HEK293 (cell line): ENCODE measurements around the gene PLXNA3.
A peak's percentile ranks its signal among the peaks of the same experiment; 100 is the strongest.

ENCODE experiments used
- CTCF ChIA-PET: fragments of 350-600 bp; formaldehyde crosslinking; extraction: SDS; loops from one replicate; lab custom pipeline; 2021; ENCODE audit warnings: antibody characterized with exemption; lab: Yijun Ruan, JAX
- POLR2A ChIA-PET: fragments of 300-600 bp; formaldehyde crosslinking; extraction: SDS; loops from one replicate; lab custom pipeline; 2020; ENCODE audit warnings: antibody characterized with exemption, inconsistent platforms; lab: Yijun Ruan, JAX
- H3K27ac ChIP-seq: fragments of 200-500 bp; sonication (Bioruptor generic); 2 replicates; pipeline ENCODE4 v1.5.1; 2014; ENCODE audit warnings: low read depth, low read length, control low read depth, inconsistent platforms; ENCODE audit errors: extremely low read depth
- H3K36me3 ChIP-seq, 2 experiments: fragments of 200-500 bp in 1 of 2; sonication (Bioruptor generic) in 1 of 2; 1 replicate in 1 of 2; 2 replicates in 1 of 2; pipeline ENCODE4 v1.5.1; 2014 to 2017; ENCODE audit warnings: inconsistent platforms in 2 of 2, low read length in 2 of 2; ENCODE audit not compliant: control insufficient read depth in 2 of 2, insufficient read depth in 1 of 2
- H3K4me1 ChIP-seq: fragments of 200-500 bp; sonication (Bioruptor generic); 2 replicates; pipeline ENCODE4 v1.5.1; 2014; ENCODE audit warnings: mild to moderate bottlenecking, low read length, inconsistent platforms; ENCODE audit not compliant: control insufficient read depth, insufficient read depth
- H3K4me3 ChIP-seq: 2 replicates; pipeline ENCODE4 v1.5.1; 2011; ENCODE audit warnings: low read depth, mild to moderate bottlenecking, control low read depth, low read length, moderate library complexity
- H3K9me3 ChIP-seq: fragments of 200-500 bp; sonication (Bioruptor generic); 2 replicates; pipeline ENCODE4 v1.5.1; 2014; ENCODE audit warnings: low read depth, low read length, inconsistent platforms; ENCODE audit not compliant: control insufficient read depth, insufficient read depth
- GLIS2 ChIP-seq: fragments of 450-650 bp; formaldehyde crosslinking; IDR thresholded peaks from 2 replicates; pipeline ENCODE4 v1.5.1; 2016; ENCODE audit warnings: missing biosample characterization, missing genetic modification characterization
- MYNN ChIP-seq: fragments of 450-650 bp; formaldehyde crosslinking; IDR thresholded peaks from 2 replicates; pipeline ENCODE4 v1.5.1; 2016; ENCODE audit warnings: missing biosample characterization, missing genetic modification characterization, borderline replicate concordance
- PRDM1 ChIP-seq: fragments of 450-650 bp; formaldehyde crosslinking; IDR thresholded peaks from 2 replicates; pipeline ENCODE4; 2016; ENCODE audit warnings: missing biosample characterization, missing genetic modification characterization
- SCRT2 ChIP-seq: fragments of 450-650 bp; formaldehyde crosslinking; IDR thresholded peaks from 2 replicates; pipeline ENCODE4 v1.5.1; 2016; ENCODE audit warnings: missing biosample characterization, missing genetic modification characterization
- SP7 ChIP-seq: fragments of 450-650 bp; formaldehyde crosslinking; IDR thresholded peaks from 2 replicates; pipeline ENCODE4 v1.5.1; 2016; ENCODE audit warnings: missing biosample characterization, missing genetic modification characterization
- ZBTB48 ChIP-seq: fragments of 450-650 bp; formaldehyde crosslinking; IDR thresholded peaks from 2 replicates; pipeline ENCODE4 v1.5.1; 2016; ENCODE audit warnings: missing biosample characterization, missing genetic modification characterization
- ZFP37 ChIP-seq: fragments of 450-650 bp; formaldehyde crosslinking; IDR thresholded peaks from 2 replicates; pipeline ENCODE4 v1.5.1; 2016; ENCODE audit warnings: missing biosample characterization, missing genetic modification characterization
- ZNF133 ChIP-seq: fragments of 450-650 bp; formaldehyde crosslinking; IDR thresholded peaks from 2 replicates; pipeline ENCODE4 v1.5.1; 2016; ENCODE audit warnings: missing biosample characterization, missing genetic modification characterization
- ZNF138 ChIP-seq: fragments of 450-650 bp; formaldehyde crosslinking; IDR thresholded peaks from 2 replicates; pipeline ENCODE4 v1.5.1; 2016; ENCODE audit warnings: missing biosample characterization, missing genetic modification characterization, borderline replicate concordance
- ZNF155 ChIP-seq: fragments of 450-650 bp; formaldehyde crosslinking; IDR thresholded peaks from 2 replicates; pipeline ENCODE4 v1.5.1; 2016; ENCODE audit warnings: missing biosample characterization, missing genetic modification characterization
- ZNF19 ChIP-seq: fragments of 450-650 bp; formaldehyde crosslinking; IDR thresholded peaks from 2 replicates; pipeline ENCODE4; 2016; ENCODE audit warnings: missing biosample characterization, missing genetic modification characterization, low read depth
- ZNF202 ChIP-seq: fragments of 450-650 bp; formaldehyde crosslinking; IDR thresholded peaks from 2 replicates; pipeline ENCODE4 v1.5.1; 2016; ENCODE audit warnings: missing biosample characterization, missing genetic modification characterization, borderline replicate concordance
- ZNF24 ChIP-seq: fragments of 450-650 bp; formaldehyde crosslinking; IDR thresholded peaks from 2 replicates; pipeline ENCODE4 v1.5.1; 2016; ENCODE audit warnings: missing biosample characterization, missing genetic modification characterization
- ZNF404 ChIP-seq: fragments of 450-650 bp; formaldehyde crosslinking; IDR thresholded peaks from 2 replicates; pipeline ENCODE4 v1.5.1; 2017; ENCODE audit warnings: missing biosample characterization, missing genetic modification characterization
- ZNF423 ChIP-seq: fragments of 450-650 bp; formaldehyde crosslinking; IDR thresholded peaks from 2 replicates; pipeline ENCODE4 v1.5.1; 2016; ENCODE audit warnings: missing biosample characterization, missing genetic modification characterization
- ZNF600 ChIP-seq: fragments of 450-650 bp; formaldehyde crosslinking; IDR thresholded peaks from 2 replicates; pipeline ENCODE4 v1.5.1; 2016; ENCODE audit warnings: missing biosample characterization, missing genetic modification characterization
- ZNF707 ChIP-seq: fragments of 450-650 bp; formaldehyde crosslinking; IDR thresholded peaks from 2 replicates; pipeline ENCODE4 v1.5.1; 2016; ENCODE audit warnings: missing biosample characterization, missing genetic modification characterization
- ZNF747 ChIP-seq: fragments of 450-650 bp; formaldehyde crosslinking; IDR thresholded peaks from 2 replicates; pipeline ENCODE4 v1.5.1; 2016; ENCODE audit warnings: missing biosample characterization, missing genetic modification characterization
- ZNF768 ChIP-seq: fragments of 450-650 bp; formaldehyde crosslinking; IDR thresholded peaks from 2 replicates; pipeline ENCODE4 v1.5.1; 2018; ENCODE audit warnings: missing biosample characterization, mild to moderate bottlenecking, missing genetic modification characterization
- ZNF777 ChIP-seq: fragments of 450-650 bp; formaldehyde crosslinking; IDR thresholded peaks from 2 replicates; pipeline ENCODE4 v1.5.1; 2017; ENCODE audit warnings: missing biosample characterization, missing genetic modification characterization, borderline replicate concordance
- ZSCAN30 ChIP-seq: fragments of 450-650 bp; IDR thresholded peaks from 2 replicates; pipeline ENCODE4 v1.5.1; 2018; ENCODE audit warnings: missing biosample characterization, mild to moderate bottlenecking, missing genetic modification characterization, moderate library complexity
- TF ChIP-seq, protein P1 (sequence below): fragments of 450-650 bp; formaldehyde crosslinking; IDR thresholded peaks from 2 replicates; pipeline ENCODE4 v1.5.1; 2016; ENCODE audit warnings: missing biosample characterization, missing genetic modification characterization
- TF ChIP-seq, protein P2 (sequence below): fragments of 450-650 bp; IDR thresholded peaks from 2 replicates; pipeline ENCODE4 v1.5.1; 2018; ENCODE audit warnings: missing biosample characterization, mild to moderate bottlenecking, missing genetic modification characterization
- TF ChIP-seq, protein P3 (sequence below): fragments of 450-650 bp; formaldehyde crosslinking; IDR thresholded peaks from 2 replicates; pipeline ENCODE4 v1.5.1; 2016; ENCODE audit warnings: missing biosample characterization, missing genetic modification characterization
- TF ChIP-seq, protein P4 (sequence below): fragments of 450-650 bp; formaldehyde crosslinking; IDR thresholded peaks from 2 replicates; pipeline ENCODE4 v1.5.1; 2016; ENCODE audit warnings: missing biosample characterization, missing genetic modification characterization
- TF ChIP-seq, protein P5 (sequence below): fragments of 450-650 bp; formaldehyde crosslinking; IDR thresholded peaks from 2 replicates; pipeline ENCODE4 v1.5.0; 2017; ENCODE audit warnings: missing biosample characterization, missing genetic modification characterization, borderline replicate concordance

Gene PLXNA3

DNA sequence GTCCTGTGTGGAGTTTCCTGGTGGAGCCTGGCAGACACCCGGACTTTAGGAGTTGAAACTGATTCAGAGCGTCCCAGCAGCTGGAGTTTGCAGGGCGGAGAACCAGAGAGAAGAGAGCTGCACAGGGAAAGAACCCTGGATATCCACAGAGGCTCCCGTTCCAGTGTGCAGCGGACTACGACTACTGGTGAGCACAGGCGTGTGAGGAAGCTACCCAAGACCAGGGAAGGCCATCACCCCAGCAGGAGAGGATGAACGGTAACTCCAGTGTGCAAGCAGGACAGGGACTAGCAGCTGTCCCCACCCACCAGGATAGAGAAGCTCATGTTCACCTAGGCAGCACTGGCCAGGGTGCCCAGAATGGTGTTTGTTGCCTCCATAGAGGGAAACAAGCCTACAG is 18.7 kb downstream of the PLXNA3 start (continued):
- TF ChIP-seq, protein P1, sequence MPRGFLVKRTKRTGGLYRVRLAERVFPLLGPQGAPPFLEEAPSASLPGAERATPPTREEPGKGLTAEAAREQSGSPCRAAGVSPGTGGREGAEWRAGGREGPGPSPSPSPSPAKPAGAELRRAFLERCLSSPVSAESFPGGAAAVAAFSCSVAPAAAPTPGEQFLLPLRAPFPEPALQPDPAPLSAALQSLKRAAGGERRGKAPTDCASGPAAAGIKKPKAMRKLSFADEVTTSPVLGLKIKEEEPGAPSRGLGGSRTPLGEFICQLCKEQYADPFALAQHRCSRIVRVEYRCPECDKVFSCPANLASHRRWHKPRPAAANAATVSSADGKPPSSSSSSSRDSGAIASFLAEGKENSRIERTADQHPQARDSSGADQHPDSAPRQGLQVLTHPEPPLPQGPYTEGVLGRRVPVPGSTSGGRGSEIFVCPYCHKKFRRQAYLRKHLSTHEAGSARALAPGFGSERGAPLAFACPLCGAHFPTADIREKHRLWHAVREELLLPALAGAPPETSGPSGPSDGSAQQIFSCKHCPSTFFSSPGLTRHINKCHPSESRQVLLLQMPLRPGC (tag by site-specific recombination), result no peak
- no peak for TF ChIP-seq ZNF777 (tag by site-specific recombination)
- TF ChIP-seq MYNN (tag by site-specific recombination), result no peak
- TF ChIP-seq, protein P2, sequence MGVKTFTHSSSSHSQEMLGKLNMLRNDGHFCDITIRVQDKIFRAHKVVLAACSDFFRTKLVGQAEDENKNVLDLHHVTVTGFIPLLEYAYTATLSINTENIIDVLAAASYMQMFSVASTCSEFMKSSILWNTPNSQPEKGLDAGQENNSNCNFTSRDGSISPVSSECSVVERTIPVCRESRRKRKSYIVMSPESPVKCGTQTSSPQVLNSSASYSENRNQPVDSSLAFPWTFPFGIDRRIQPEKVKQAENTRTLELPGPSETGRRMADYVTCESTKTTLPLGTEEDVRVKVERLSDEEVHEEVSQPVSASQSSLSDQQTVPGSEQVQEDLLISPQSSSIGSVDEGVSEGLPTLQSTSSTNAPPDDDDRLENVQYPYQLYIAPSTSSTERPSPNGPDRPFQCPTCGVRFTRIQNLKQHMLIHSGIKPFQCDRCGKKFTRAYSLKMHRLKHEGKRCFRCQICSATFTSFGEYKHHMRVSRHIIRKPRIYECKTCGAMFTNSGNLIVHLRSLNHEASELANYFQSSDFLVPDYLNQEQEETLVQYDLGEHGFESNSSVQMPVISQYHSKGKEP, result no peak
- TF ChIP-seq ZNF600, result no peak
- no peak for TF ChIP-seq ZNF24 (tag by site-specific recombination)
- TF ChIP-seq PRDM1, result no peak

DNA sequence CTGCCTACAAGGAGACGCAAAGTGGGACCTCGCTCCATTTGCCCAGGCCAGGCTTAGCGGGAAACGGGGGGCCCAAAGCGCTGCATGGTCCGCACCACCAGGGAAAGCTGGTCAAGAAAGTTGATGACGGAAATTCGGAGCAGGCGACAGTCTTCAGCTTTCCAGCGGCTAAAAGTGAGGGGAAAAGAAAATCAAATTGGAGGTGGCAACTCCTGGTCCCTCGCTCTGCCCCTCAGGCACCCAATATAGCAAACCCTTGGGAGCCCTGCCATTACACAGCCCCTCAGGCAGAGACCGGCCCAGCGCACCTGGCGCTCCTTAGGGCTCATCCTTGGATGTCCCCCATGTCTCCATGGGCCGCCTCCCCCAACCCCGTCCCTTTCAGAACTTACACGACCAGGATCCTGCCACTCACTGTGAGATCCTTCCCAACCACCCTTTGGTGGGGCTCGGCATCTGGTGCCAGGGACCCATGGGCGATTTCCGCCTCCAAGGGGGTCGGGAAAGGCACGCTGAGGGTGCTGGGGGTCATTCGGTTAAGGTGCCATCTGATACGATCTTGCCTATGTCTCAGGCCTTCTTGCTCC is 19.9 kb downstream of the PLXNA3 start:
- H3K27ac ChIP-seq, result no peak overlapping the region
- peak overlapping the region; percentile 55 for H3K4me3 ChIP-seq
- CTCF ChIA-PET, result interaction anchor here (2.1 kb wide), 1 partner anchor 9 kb away, joined by 6 read pairs; the partner anchor contains the start of gene UBL4A
- peaks cover 0 to 10% of the 10 kb centered on the region in 2 experiments; a peak in 2 of 3 replicates for H3K36me3 ChIP-seq
- no peaks in the 10 kb centered on the region for H3K9me3 ChIP-seq
- no peaks in the 10 kb centered on the region; the same call in 1 of the 2 replicates for H3K4me1 ChIP-seq
- POLR2A ChIA-PET, result interaction anchor here (0.6 to 2.6 kb wide), 9 partner anchors 9 to 96 kb away, joined by 3 to 15 read pairs (median 4); partner anchors contain the start of genes PLXNA3, SLC10A3 and UBL4A
- no peak for TF ChIP-seq ZNF768 (tag by site-specific recombination)
- no peak for TF ChIP-seq MYNN (tag by site-specific recombination)
- peak; percentile 85 for TF ChIP-seq PRDM1
- no peak for TF ChIP-seq ZNF155 (tag by site-specific recombination)
- no peak for TF ChIP-seq ZNF404 (tag by site-specific recombination)
- TF ChIP-seq ZNF138 (tag by site-specific recombination), result no peak
- TF ChIP-seq, protein P3, sequence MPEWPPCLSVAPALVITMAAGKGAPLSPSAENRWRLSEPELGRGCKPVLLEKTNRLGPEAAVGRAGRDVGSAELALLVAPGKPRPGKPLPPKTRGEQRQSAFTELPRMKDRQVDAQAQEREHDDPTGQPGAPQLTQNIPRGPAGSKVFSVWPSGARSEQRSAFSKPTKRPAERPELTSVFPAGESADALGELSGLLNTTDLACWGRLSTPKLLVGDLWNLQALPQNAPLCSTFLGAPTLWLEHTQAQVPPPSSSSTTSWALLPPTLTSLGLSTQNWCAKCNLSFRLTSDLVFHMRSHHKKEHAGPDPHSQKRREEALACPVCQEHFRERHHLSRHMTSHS, result no peak
- no peak for TF ChIP-seq SCRT2
- TF ChIP-seq ZSCAN30, result no peak
- TF ChIP-seq ZNF19 (tag by site-specific recombination), result no peak
- TF ChIP-seq ZNF133 (tag by site-specific recombination), result no peak
- no peak for TF ChIP-seq ZNF707
- no peak for TF ChIP-seq ZFP37 (tag by site-specific recombination)
- 0 out of 2 replicates have a peak, but pooled peaks have one; percentile 52 for TF ChIP-seq ZBTB48 (tag by site-specific recombination)
- peak; percentile 72; the same call in 1 of the 2 replicates for TF ChIP-seq ZNF423 (tag by site-specific recombination)
- TF ChIP-seq SP7 (tag by site-specific recombination), result no peak
- TF ChIP-seq, protein P4, sequence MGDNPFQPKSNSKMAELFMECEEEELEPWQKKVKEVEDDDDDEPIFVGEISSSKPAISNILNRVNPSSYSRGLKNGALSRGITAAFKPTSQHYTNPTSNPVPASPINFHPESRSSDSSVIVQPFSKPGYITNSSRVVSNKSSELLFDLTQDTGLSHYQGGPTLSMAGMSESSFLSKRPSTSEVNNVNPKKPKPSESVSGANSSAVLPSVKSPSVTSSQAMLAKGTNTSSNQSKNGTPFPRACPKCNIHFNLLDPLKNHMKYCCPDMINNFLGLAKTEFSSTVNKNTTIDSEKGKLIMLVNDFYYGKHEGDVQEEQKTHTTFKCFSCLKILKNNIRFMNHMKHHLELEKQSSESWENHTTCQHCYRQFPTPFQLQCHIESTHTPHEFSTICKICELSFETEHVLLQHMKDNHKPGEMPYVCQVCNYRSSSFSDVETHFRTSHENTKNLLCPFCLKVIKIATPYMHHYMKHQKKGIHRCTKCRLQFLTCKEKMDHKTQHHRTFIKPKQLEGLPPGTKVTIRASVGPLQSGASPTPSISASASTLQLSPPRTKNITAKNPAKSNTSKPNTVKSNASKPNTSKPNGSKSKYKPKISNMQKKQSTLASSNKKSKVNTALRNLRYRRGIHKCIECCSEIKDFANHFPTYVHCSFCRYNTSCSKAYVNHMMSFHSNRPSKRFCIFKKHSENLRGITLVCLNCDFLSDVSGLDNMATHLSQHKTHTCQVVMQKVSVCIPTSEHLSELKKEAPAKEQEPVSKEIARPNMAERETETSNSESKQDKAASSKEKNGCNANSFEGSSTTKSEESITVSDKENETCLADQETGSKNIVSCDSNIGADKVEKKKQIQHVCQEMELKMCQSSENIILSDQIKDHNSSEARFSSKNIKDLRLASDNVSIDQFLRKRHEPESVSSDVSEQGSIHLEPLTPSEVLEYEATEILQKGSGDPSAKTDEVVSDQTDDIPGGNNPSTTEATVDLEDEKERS (tag by site-specific recombination), result no peak
- no peak for TF ChIP-seq ZNF747 (tag by site-specific recombination)
- TF ChIP-seq GLIS2, result 0 out of 2 replicates have a peak, but pooled peaks have one; percentile 42
- TF ChIP-seq ZNF202 (tag by site-specific recombination), result no peak
- TF ChIP-seq, protein P5, sequence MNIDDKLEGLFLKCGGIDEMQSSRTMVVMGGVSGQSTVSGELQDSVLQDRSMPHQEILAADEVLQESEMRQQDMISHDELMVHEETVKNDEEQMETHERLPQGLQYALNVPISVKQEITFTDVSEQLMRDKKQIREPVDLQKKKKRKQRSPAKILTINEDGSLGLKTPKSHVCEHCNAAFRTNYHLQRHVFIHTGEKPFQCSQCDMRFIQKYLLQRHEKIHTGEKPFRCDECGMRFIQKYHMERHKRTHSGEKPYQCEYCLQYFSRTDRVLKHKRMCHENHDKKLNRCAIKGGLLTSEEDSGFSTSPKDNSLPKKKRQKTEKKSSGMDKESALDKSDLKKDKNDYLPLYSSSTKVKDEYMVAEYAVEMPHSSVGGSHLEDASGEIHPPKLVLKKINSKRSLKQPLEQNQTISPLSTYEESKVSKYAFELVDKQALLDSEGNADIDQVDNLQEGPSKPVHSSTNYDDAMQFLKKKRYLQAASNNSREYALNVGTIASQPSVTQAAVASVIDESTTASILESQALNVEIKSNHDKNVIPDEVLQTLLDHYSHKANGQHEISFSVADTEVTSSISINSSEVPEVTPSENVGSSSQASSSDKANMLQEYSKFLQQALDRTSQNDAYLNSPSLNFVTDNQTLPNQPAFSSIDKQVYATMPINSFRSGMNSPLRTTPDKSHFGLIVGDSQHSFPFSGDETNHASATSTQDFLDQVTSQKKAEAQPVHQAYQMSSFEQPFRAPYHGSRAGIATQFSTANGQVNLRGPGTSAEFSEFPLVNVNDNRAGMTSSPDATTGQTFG (tag by site-specific recombination), result no peak
